Measurements from ENCODE around the gene RAB3C.

RAB3C gene

GRCh38 chr5:58794875-58795274 is 212.0 kb downstream of the RAB3C start:
- no peak for TF ChIP-seq CTCF (IDR thresholded peaks at IDR 0.05; ENCODE audit: extremely low read depth, missing control alignments)
- no peak for DNase-seq (ENCODE audit: low spot score)

- no peak for DNase-seq (ENCODE audit: low spot score)
- no peak for TF ChIP-seq CTCF (IDR thresholded peaks at IDR 0.05; ENCODE audit: extremely low read depth, missing control alignments)
Measured at GRCh38 chr5:58795327-58795726, 212.5 kb downstream of the RAB3C start.

GRCh38 chr5:58797021-58797420 is 214.1 kb downstream of the RAB3C start:
- TF ChIP-seq CTCF (IDR thresholded peaks at IDR 0.05; ENCODE audit: extremely low read depth, missing control alignments), result no peak
- no peak for DNase-seq (ENCODE audit: low spot score)

- no peak for DNase-seq (ENCODE audit: low spot score)
- TF ChIP-seq CTCF (IDR thresholded peaks at IDR 0.05; ENCODE audit: extremely low read depth, missing control alignments), result no peak
Measured at GRCh38 chr5:58800356-58800755, 217.5 kb downstream of the RAB3C start.

GRCh38 chr5:58800861-58801540 is 218.1 kb downstream of the RAB3C start:
- no peak for DNase-seq (ENCODE audit: low spot score)
- TF ChIP-seq CTCF (IDR thresholded peaks at IDR 0.05; ENCODE audit: extremely low read depth, missing control alignments), result no peak

GRCh38 chr5:58803056-58803455 is 220.2 kb downstream of the RAB3C start:
- TF ChIP-seq CTCF (IDR thresholded peaks at IDR 0.05; ENCODE audit: extremely low read depth, missing control alignments), result no peak

GRCh38 chr5:58804291-58804690 is 221.4 kb downstream of the RAB3C start:
- TF ChIP-seq CTCF (IDR thresholded peaks at IDR 0.05; ENCODE audit: extremely low read depth, missing control alignments), result no peak
- no peak for DNase-seq (ENCODE audit: low spot score)

More at GRCh38 chr5:58803056-58803455, 220.2 kb downstream of the RAB3C start:
- DNase-seq (ENCODE audit: low spot score), result no peak

All from GM20000 (cell line).